Esophagus mucosa (tissue), 1 donor: ENCODE results near the gene NAV3. TPM values are rescaled to one million over a fixed set of nuclear protein-coding genes. Genes with fewer than 3 reads are reported as not detected.
A peak's percentile ranks its signal among the peaks of the same experiment; 100 is the strongest.

Experiments
- ATAC-seq: fragments of 200-7000 bp; cut with Tn5 transposase; one replicate; pipeline ENCODE4 v1.9.1; 2020
- total RNA-seq: library from RNA; stranded (reverse); gene quantifications from one replicate; pipeline ENCODE4 v1.2.4, GENCODE V29; 2023
- donor health status: DM: yes; HTN: yes; CAD: no.

The NAV3 gene
- total RNA-seq, 1 donor from 2014 or later = 0.52 TPM

- ATAC-seq = no peak
Measured at GRCh38 chr12:77932216-77932615, 101.5 kb downstream of the NAV3 start.

GRCh38 chr12:77938301-77938700, 107.6 kb downstream of the NAV3 start:
- ATAC-seq = no peak

DNA sequence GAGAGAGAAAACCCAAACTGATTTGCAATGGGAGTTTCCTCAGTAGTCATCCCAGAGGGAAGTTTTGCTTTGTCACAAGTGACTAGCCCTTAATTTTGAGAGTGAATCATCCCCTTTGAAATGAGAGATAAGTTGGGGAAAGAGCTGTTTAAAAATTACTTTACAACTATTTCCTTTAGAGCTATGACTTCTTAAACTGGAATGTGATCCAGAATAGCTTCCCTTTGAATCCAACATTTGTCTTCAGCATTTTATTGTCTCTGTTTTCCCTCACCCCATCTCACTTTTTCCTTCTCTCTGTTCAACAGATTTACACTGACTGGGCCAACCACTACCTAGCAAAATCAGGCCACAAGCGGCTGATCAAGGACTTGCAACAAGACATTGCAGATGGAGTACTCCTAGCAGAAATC, 109.3 kb downstream of the NAV3 start:
- ATAC-seq = peak; percentile 23

- no peak for ATAC-seq
Measured at GRCh38 chr12:77940567-77940966, 109.9 kb downstream of the NAV3 start.

DNA sequence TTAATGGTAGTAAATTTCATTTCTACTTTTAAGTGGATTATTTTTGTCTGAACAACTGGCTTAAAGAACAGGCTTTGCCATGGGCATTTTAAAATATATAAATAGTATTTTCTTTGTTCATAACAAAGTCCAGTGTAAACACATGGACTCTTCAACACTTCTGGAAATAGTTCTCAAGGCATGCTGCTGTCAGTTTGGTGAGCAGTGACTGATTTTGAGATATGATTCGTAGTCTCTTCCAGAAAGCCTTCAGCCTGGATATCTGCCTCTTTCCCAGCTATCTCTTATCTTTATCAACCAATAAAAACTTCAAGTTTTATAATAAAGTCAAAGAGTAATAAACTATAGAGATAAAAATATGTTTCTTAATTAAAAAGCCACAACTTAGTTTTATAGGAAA, 110.7 kb downstream of the NAV3 start:
- ATAC-seq = no peak

- peak; percentile 79 for ATAC-seq
Measured at GRCh38 chr12:77943466-77943865, 112.8 kb downstream of the NAV3 start.

DNA sequence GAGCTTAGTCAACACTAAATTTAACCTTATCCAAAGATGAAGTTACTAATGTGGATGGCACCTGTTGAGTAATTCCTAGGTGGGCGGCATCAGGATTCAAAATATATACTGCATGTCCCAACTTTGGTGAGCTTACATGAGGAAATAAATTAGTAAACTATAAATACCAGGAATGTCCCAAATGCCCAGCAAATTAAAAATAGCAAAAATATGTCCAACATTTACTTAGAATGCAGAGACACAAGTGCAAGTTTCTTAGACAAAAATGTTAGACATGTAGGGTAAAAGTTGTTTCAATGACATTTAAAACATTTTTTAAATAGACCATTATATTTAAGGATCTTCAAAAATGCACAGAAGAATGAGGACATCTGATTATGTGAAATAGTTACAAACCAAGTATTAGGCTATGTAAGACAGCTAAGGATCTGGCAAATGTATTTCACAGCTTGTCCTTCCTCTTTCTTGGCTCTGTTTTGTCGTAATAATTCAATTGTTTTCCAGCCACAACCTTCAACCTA, 115.9 kb downstream of the NAV3 start:
- no peak for ATAC-seq

DNA sequence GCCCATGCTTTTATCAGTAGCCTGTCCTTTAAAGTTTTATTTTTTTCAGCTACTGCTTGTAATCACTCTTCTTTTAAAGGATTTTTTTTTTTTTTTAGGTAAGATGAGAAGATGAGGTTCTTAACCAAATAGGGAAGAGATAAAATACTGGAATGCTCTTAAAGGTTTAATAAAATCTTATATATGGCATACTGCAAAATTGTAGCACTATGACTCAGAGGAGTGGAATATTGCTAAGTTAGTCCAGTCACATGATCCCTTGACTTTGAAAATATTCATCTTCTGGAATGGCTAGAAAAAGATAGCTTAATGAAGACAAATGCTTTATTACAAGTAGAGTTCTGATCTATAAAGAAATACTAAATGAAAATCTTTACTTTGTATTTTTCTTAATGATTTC, 116.6 kb downstream of the NAV3 start:
- ATAC-seq = no peak

- no peak for ATAC-seq
Measured at GRCh38 chr12:77947746-77948145, 117.1 kb downstream of the NAV3 start.

GRCh38 chr12:77949943-77950342, 119.2 kb downstream of the NAV3 start:
- no peak for ATAC-seq

DNA sequence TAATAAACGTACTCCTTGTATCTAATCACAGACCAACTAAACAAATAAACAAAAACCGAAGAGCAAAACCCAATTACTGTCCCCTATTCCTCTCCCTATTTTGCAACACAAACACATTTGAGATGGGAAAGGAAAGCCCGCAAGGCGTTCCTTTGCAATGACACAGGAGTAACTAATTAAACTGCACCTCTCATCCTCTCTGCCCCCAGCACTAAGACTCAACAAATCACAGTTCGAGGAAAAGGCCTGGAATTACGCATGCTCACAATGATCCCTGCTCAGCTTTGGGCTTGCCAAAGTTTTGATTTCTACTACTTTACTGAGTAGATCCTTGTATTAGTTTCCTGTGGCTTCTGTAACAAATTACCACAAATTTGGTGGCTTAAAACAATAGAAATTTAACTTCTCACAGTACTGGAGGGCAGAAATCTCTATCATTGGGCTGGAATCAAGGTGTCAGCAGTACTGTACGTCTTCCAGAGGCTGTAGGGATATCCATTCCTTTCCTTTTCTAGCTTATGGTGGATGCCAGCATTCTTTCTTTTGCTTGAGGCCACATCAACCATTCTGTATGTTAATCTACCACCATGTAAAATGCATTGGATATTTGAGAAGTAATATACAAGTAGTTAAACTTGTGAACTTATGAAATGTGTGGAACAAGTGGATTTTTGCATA, 123.0 kb downstream of the NAV3 start:
- no peak for ATAC-seq

GRCh38 chr12:77954206-77954555, 123.5 kb downstream of the NAV3 start:
- ATAC-seq = no peak

GRCh38 chr12:77957062-77957461, 126.4 kb downstream of the NAV3 start:
- no peak for ATAC-seq

- no peak for ATAC-seq
Measured at GRCh38 chr12:77963576-77964178, 133.0 kb downstream of the NAV3 start.

DNA sequence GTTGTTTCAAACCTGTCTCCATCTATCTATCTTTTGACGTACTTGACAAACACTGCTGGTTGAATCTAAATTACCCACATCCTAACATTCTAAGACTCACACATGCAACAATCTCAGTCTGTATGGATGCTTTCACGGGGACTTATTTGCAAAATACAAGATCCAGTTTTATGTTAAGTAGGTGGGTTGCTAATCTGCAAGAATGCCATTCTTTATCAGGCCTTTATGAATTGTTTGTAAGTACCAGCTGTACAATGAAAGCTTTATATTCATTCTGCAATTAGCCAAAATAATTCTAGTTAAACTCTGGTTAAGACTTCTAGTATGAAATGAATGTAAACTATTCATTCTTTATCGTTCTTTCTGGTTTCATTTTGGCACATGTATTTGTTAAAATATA, 135.1 kb downstream of the NAV3 start:
- ATAC-seq = no peak

DNA sequence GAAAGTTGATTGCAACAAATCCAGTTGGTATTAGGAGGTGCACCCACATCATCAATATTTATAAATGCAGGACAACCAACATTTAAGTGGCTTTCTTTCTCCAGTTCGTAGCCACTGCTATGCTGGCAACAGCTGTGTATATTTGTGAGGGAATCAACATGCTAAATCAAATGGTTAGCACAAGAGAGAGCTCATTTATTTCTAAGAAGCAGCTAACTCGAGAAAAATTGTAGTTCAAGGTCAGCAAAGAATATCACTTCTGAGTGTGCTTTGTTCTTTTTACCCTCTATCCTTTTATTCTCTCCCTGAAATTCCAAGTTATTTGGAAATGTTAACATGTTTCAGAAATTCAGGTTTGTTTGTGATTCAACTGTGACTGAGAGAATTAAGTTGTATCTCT, 137.3 kb downstream of the NAV3 start:
- no peak for ATAC-seq

GRCh38 chr12:77968571-77968970, 137.9 kb downstream of the NAV3 start:
- no peak for ATAC-seq

GRCh38 chr12:77973579-77973978, 142.9 kb downstream of the NAV3 start:
- no peak for ATAC-seq

DNA sequence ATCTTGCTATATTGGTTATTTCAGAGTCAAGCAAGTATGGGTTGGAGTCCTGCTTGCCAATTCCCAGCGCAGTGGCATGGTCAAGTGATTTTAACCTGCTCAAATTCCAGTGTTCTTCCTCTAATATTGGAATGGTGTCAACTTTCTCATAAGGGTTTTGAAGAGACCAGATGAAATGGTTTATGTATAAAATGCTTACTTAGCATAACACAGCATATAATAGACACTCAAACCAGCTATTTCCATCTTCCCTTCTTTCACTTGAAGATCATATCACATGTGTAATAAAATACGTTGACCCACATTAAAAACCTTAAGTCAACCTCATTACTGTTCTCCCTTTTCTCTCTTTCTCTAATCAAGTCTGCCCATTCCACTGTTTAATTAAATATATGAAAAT, 144.0 kb downstream of the NAV3 start:
- no peak for ATAC-seq

- no peak for ATAC-seq
Measured at GRCh38 chr12:77979597-77980250, 149.0 kb downstream of the NAV3 start.

DNA sequence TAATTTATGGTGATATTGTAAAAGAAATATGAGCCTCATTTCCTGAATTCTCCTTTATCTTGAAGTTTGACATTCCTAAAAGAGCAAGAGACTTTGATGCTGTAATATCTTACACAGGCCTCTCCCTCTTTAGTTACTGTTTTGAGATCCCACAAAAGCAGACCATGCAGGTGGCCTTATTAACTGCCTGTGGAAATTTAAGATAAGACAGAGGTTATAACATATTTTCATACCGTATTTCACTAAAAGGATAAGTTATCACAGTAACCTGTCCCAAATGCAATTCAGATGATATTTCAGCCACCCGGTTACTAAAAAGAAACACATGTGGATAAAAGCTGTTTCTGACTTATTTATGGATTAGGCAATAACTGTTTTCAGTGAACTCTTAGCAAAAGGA, 150.1 kb downstream of the NAV3 start:
- ATAC-seq = no peak

DNA sequence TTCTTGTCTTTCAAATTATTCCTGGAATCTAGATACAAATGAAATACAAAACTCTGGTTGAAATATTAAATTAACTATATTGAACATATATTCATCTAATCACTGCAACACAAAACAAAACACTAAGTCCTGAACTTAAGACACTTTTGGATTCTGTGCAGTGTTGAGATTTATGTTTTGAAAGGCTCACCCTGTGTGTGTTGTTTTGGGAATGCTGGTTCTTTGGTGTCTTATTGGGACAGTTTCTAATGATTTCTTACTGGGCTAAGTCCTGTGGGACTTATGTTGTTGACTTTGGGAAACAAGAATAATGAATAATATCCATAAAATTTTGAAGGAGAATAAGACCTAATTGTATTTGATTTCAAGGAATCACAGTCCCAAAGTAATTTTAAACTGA, 153.2 kb downstream of the NAV3 start:
- ATAC-seq = no peak

GRCh38 chr12:77992760-77993159, 162.1 kb downstream of the NAV3 start:
- no peak for ATAC-seq

- ATAC-seq = no peak
Measured at GRCh38 chr12:77993658-77994057, 163.0 kb downstream of the NAV3 start.
